Natural killer cell (primary cell): Measurements from ENCODE around the gene PROB1. TPM values are rescaled to one million over a fixed set of nuclear protein-coding genes. Genes with fewer than 3 reads are reported as not detected.

ENCODE experiments used
- ATAC-seq, 3 donors: fragments of 150-1000 bp in 2 of 3; fragments of 200-7000 bp in 1 of 3; cut with Tn5 transposase; 1 replicate in 1 of 3; 2 replicates in 2 of 3; pipeline ENCODE4 v1.10.0; 2021; ENCODE audit warnings: mild to moderate bottlenecking in 2 of 3, moderate library complexity in 2 of 3
- DNase-seq, 2 donors: peaks; one replicate each; pipeline versions ENCODE4 v3.0.0 to v3.0.0-alpha.2; 2013 to 2021; ENCODE audit warnings: mixed read lengths in 1 of 2
- H3K27ac ChIP-seq: one replicate; pipeline ENCODE4 v1.5.1; 2013; ENCODE audit warnings: mild to moderate bottlenecking, low read length
- H3K27me3 ChIP-seq: one replicate; pipeline ENCODE4 v1.6.1; 2013; ENCODE audit warnings: low read length; ENCODE audit not compliant: control insufficient read depth, insufficient read depth
- H3K36me3 ChIP-seq: one replicate; pipeline ENCODE4 v1.6.1; 2013; ENCODE audit warnings: low read length; ENCODE audit not compliant: control insufficient read depth, insufficient read depth
- H3K4me1 ChIP-seq: one replicate; pipeline ENCODE4 v1.6.1; 2013; ENCODE audit warnings: low read length; ENCODE audit not compliant: control insufficient read depth, insufficient read depth
- H3K4me3 ChIP-seq: one replicate; pipeline ENCODE4 v1.5.1; 2013; ENCODE audit warnings: low read length
- H3K9me3 ChIP-seq: one replicate; pipeline ENCODE4 v1.6.1; 2013; ENCODE audit warnings: low read length; ENCODE audit not compliant: control insufficient read depth, insufficient read depth
- H3K27ac Mint-ChIP-seq, 2 donors: one replicate each; pipeline ENCODE4 v1.8.0; 2022; ENCODE audit warnings: mild to moderate bottlenecking in 2 of 2, mixed read lengths in 2 of 2, moderate library complexity in 1 of 2
- H3K27me3 Mint-ChIP-seq, 2 donors: one replicate each; pipeline ENCODE4 v1.8.0; 2022; ENCODE audit warnings: low read depth in 2 of 2, mixed read lengths in 2 of 2
- H3K36me3 Mint-ChIP-seq: one replicate; pipeline ENCODE4 v1.8.0; 2022; ENCODE audit warnings: mixed read lengths
- H3K4me1 Mint-ChIP-seq, 2 donors: one replicate each; pipeline ENCODE4 v1.8.0; 2022; ENCODE audit warnings: mixed read lengths in 2 of 2
- H3K4me3 Mint-ChIP-seq: one replicate; pipeline ENCODE4 v1.8.0; 2022; ENCODE audit warnings: mild to moderate bottlenecking, moderate library complexity, mixed read lengths
- H3K9me3 Mint-ChIP-seq, 2 donors: one replicate each; pipeline ENCODE4 v1.8.0; 2022; ENCODE audit warnings: mixed read lengths in 2 of 2
- WGBS: methylation state at CpG from one replicate; pipeline ENCODE4 v1.1.7; 2013; ENCODE audit warnings: missing lambda C conversion rate; ENCODE audit not compliant: insufficient coverage; 5-methylcytosine and 5-hydroxymethylcytosine counted together
- intact Hi-C: fragments of 100-400 bp; cut with micrococcal nuclease; formaldehyde crosslinking; loops from one replicate; pipeline ENCODE4 v1.14.2; 2022
- total RNA-seq, 4 donors: library from RNA; stranded (reverse); fragments of 120-200 nt in 1 of 4; gene quantifications; one replicate each; pipeline versions ENCODE4 v1.2.3 to v1.2.4, GENCODE V29; 2013 to 2022
- TF ChIP-seq, protein P1 (sequence below): fragments of 200-600 bp; IDR thresholded peaks from one replicate; pipeline ENCODE4 v1.8.0; 2022; ENCODE audit warnings: antibody characterized with exemption

Gene PROB1
- total RNA-seq, 3 donors from 2014 or later (not counting 1 experiment from before 2014, with no cell fraction given) = 0.91 to 1.0 (median 0.96) TPM

DNA sequence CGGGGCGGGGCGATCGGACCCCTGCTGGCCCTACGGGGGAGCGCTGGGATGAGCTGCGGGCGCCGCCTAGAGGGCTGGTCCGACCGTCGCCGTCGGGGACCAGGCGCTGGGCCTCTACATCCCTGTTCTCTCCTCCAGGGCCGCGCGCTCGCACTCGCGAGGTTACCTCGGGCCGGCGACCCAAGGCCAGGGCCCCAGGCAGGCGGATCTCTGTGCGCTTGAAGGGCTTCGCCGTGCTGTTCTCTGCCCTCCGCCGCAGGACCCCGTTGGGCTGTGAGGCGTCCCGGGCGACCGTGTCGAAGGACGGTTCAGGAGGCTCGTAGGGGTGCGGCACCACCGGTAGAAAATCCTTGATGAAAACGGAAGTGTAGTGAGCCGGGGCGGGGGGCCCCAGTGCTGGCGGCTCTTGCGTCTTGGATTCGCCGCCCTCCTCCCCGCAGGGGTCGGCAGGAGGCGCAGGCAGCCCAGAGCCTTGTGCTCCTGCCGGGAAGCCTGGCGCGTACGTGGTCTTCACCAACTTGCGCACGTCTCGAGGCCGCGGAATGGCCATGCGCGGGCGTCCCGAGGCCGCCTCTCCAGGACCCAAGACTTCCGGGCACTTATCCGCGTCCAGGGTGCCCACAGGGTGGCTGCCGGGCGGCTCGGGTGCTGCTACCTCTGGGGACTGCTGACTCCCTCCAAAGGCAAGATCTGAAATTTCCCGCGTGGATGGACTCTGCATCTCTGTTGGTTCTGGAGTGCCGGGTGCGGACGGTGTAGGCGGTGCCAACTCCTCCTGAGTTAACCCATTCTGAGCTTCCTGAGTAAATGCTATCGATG, 2.0 kb downstream of the PROB1 start:
- intact Hi-C loops = loop anchor here (5.0 kb wide), 1 partner anchor 121 kb away; no protein-coding TSS in a partner anchor
- Histone ChIP-seq H3K27ac (peak overlapping the region; percentile 17), H3K4me1 (peaks cover 62% of the 10 kb centered on the region), H3K9me3 (no peaks in the 10 kb centered on the region), H3K4me3 (peak overlapping the region; percentile 62), H3K27me3 (no peaks in the 10 kb centered on the region), H3K36me3 (no peaks in the 10 kb centered on the region)
- no peaks in the 10 kb centered on the region for H3K27me3 Mint-ChIP-seq
- H3K9me3 Mint-ChIP-seq = no peaks in the 10 kb centered on the region
- WGBS = under 1% methylated on average over 77 of the region's 77 CpGs
- ATAC-seq (peak; percentile 61 to 80 (median 67)), DNase-seq (peak; percentile 74 to 87)
- peak overlapping the region; percentile 62 to 95 for H3K27ac Mint-ChIP-seq
- TF ChIP-seq, protein P1, sequence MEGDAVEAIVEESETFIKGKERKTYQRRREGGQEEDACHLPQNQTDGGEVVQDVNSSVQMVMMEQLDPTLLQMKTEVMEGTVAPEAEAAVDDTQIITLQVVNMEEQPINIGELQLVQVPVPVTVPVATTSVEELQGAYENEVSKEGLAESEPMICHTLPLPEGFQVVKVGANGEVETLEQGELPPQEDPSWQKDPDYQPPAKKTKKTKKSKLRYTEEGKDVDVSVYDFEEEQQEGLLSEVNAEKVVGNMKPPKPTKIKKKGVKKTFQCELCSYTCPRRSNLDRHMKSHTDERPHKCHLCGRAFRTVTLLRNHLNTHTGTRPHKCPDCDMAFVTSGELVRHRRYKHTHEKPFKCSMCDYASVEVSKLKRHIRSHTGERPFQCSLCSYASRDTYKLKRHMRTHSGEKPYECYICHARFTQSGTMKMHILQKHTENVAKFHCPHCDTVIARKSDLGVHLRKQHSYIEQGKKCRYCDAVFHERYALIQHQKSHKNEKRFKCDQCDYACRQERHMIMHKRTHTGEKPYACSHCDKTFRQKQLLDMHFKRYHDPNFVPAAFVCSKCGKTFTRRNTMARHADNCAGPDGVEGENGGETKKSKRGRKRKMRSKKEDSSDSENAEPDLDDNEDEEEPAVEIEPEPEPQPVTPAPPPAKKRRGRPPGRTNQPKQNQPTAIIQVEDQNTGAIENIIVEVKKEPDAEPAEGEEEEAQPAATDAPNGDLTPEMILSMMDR = peak; percentile 69
- peak overlapping the region; percentile 88 for H3K4me3 Mint-ChIP-seq
- H3K4me1 Mint-ChIP-seq = peaks cover 39 to 47% of the 10 kb centered on the region in 2 donors
- no peaks in the 10 kb centered on the region for H3K36me3 Mint-ChIP-seq

DNA sequence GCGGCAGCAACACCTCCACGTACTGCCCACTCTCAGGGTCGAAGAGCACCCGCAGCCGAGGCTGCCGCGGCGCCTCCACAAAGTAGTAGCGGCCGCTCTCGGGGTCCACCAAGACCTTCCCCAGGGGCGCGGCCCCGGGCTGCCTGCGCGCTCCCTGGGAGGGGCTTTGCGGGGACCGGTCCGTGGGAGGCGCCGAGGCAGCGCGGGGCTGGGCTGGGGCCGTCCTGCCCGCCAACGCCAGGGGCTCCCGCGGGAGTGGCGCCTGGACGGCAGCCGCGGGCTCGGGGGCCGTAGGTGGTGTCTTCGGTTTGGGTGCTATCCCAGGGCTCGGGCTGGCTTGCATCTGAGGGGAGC, 2.6 kb downstream of the PROB1 start:
- ATAC-seq = peak; percentile 16 to 22 (median 17)

DNA sequence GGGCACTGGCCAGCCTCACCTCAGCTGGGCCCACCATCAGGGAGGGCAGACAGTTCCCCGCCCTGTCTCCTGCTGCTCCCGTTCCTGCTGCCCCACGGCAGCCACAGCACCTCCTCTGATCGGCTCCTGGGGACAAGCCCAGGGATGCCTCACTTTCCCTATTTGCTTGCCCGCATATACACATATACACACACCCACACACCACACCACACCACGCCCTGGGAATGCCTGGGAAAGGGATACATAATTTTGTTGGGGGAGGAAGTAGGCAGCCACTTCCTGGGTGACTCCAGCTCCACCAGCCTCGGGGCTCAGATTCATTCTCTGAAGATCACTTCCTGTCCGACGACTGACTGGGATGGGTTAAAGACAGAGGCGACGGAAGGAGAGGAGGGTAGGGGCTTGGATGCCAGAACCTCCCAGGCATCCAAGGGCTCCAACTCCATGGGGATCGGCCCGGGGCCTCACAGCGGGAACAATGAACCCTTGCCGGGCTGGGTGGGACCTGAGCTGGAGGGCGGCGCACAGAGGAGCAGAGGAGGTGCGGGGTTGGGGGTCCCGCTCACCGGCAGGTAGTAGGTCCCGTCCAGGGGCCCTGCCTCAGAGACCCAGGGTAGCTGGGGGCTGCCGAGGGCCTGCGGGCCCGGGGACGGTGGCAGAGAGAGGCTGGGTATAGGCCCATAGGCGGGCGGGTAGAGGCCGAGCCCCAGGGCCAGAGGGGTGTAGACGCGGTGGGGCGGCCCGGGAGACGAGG, 3.2 kb downstream of the PROB1 start:
- no peaks in the 10 kb centered on the region for H3K27me3 Mint-ChIP-seq
- peak in 1 of 3 donors; percentile 4 for ATAC-seq
- Histone ChIP-seq H3K36me3 (no peaks in the 10 kb centered on the region), H3K4me3 (peak overlapping the region; percentile 62), H3K4me1 (peaks cover 67% of the 10 kb centered on the region), H3K27me3 (no peaks in the 10 kb centered on the region), H3K9me3 (no peaks in the 10 kb centered on the region), H3K27ac (peak overlapping the region; percentile 75)
- TF ChIP-seq, protein P1 = no peak
- peak overlapping the region; percentile 72 for H3K4me3 Mint-ChIP-seq
- peaks cover 39 to 52% of the 10 kb centered on the region in 2 donors for H3K4me1 Mint-ChIP-seq
- H3K27ac Mint-ChIP-seq = peak overlapping the region; percentile 90 to 95
- peak in 1 of 2 donors; percentile 44 for DNase-seq
- no peaks in the 10 kb centered on the region for H3K9me3 Mint-ChIP-seq
- intact Hi-C loops = loop anchor here (2.0 to 5.0 kb wide), 3 partner anchors 49 to 119 kb away; partner anchors contain the start of gene MATR3
- H3K36me3 Mint-ChIP-seq = no peaks in the 10 kb centered on the region
- WGBS = 37% methylated on average over 31 of the region's 33 CpGs

More for the DNA sequence above, 2.6 kb downstream of the PROB1 start:
- Histone ChIP-seq H3K36me3 (no peaks in the 10 kb centered on the region), H3K9me3 (no peaks in the 10 kb centered on the region), H3K4me3 (peak overlapping the region; percentile 62), H3K4me1 (peaks cover 67% of the 10 kb centered on the region), H3K27ac (peak overlapping the region; percentile 75), H3K27me3 (no peaks in the 10 kb centered on the region)
- intact Hi-C loops = loop anchor here (5.0 kb wide), 1 partner anchor 120 kb away; no protein-coding TSS in a partner anchor
- H3K4me3 Mint-ChIP-seq = peak overlapping the region; percentile 88
- peaks cover 39 to 50% of the 10 kb centered on the region in 2 donors for H3K4me1 Mint-ChIP-seq
- WGBS = under 1% methylated on average over 36 of the region's 36 CpGs
- no peak for DNase-seq
- peak overlapping the region in 1 of 2 donors; percentile 95 for H3K27ac Mint-ChIP-seq
- H3K9me3 Mint-ChIP-seq = no peaks in the 10 kb centered on the region
- H3K27me3 Mint-ChIP-seq = no peaks in the 10 kb centered on the region
- no peaks in the 10 kb centered on the region for H3K36me3 Mint-ChIP-seq
- TF ChIP-seq, protein P1 = no peak
